ENCODE data around the gene GABRQ.
"Not testable (repeated sequence)": the region's sequence is repeated elsewhere in the genome, so short reads cannot be mapped to it uniquely, and the experiment has no call there.

GABRQ gene

DNA sequence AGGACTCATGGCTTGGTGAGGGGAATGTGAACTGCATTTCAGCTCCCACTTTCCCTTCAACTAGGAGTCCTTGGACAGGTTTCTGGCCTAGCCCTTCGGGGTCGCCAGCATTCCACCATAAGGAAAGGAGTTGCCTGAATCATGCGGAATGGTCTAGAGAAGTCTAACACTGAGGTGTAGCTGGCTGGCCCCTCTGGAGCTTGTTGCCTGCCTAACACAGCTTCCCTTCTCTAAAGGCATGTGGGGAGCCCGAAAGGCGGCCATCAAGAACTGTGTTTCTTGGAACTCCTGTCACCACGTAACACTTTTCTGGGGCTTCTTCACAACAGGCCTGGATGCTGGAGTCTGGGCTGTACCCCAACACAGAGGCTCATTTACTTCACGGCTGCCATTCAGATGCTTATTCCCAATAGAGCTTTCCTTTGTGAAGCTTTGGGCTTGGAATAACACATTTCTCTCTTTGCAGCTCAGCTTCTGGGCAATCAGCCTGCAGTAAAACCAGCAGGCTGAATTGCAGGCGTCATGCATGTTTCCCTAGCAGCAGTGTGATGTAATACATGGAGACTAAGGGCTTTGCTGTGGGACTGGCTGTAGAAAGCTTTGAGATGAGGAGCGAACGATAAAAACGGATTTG is 5.4 kb downstream of the GABRQ start:
- Mint-ChIP-seq H3K27ac (no peak overlapping the region), H3K4me1 (no peaks in the 10 kb centered on the region), H3K36me3 (no peaks in the 10 kb centered on the region), H3K27me3 (peaks cover 12% of the 10 kb centered on the region), H3K9me3 (no peaks in the 10 kb centered on the region), H3K4me3 (no peak overlapping the region)
- no peak for ATAC-seq

DNA sequence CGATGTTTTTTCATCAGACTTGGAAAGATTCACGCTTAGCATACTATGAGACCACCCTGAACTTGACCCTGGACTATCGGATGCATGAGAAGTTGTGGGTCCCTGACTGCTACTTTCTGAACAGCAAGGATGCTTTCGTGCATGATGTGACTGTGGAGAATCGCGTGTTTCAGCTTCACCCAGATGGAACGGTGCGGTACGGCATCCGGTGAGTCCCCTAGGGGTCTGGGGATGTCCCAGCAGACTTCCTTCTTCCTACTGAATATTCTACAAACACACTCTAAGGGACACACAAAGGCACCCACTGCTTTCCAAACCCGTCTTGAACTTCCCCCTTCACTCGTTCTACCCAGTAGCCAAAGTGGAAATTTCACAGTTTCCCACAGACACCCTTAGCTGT is 9.3 kb downstream of the GABRQ start:
- no peaks in the 10 kb centered on the region for H3K9me3 Mint-ChIP-seq
- ATAC-seq = no peak
- H3K4me3 Mint-ChIP-seq = no peak overlapping the region
- no peaks in the 10 kb centered on the region for H3K36me3 Mint-ChIP-seq
- no peaks in the 10 kb centered on the region for H3K4me1 Mint-ChIP-seq
- no peak overlapping the region for H3K27ac Mint-ChIP-seq
- H3K27me3 Mint-ChIP-seq = peaks cover 8% of the 10 kb centered on the region

DNA sequence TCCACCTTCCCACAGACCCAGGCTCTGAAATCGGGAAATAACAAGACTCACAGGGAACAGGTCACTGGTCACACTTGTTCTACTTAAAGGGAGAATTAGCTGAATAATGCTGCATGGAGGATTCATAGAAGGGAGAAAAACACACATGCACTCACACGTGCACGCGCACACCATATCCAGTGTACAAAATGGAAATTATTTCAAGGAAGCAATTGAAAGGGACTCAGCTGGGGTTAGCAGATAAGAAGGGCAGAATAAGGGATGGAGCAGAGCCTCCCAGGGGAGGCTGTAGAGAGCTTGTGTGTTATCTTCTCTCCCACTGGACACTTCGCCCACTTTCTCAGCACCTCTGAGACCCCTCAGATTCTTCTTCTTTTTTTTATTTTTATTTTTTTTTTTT is 10.3 kb downstream of the GABRQ start:
- no peak for ATAC-seq
- Mint-ChIP-seq H3K36me3 (no peaks in the 10 kb centered on the region), H3K27me3 (peaks cover 8% of the 10 kb centered on the region), H3K27ac (no peak overlapping the region), H3K4me3 (no peak overlapping the region), H3K9me3 (no peaks in the 10 kb centered on the region), H3K4me1 (no peaks in the 10 kb centered on the region)

DNA sequence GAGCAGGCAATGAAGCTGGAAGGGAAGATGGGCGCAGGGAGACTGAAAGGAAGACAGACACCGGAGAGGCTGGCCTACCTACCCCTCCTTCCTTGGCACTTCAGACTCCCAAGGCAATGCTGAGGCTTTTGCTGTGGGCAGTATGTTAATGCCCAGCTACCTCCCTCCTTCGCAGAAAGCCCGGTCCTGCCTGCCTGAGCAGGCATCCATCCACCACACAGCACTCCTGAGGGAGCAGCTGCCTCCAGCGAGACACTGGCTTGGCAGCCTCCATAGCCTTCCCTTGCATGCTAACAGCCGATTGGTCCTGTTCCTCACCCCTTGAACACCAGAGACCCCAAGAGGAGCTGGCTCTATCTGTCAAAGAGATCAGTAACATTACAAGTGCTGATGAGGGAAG is 14.4 kb downstream of the GABRQ start:
- Mint-ChIP-seq H3K4me3 (no peak overlapping the region), H3K4me1 (no peaks in the 10 kb centered on the region), H3K9me3 (no peaks in the 10 kb centered on the region), H3K36me3 (no peaks in the 10 kb centered on the region), H3K27ac (no peak overlapping the region), H3K27me3 (peaks cover 15% of the 10 kb centered on the region)
- no peak for ATAC-seq

DNA sequence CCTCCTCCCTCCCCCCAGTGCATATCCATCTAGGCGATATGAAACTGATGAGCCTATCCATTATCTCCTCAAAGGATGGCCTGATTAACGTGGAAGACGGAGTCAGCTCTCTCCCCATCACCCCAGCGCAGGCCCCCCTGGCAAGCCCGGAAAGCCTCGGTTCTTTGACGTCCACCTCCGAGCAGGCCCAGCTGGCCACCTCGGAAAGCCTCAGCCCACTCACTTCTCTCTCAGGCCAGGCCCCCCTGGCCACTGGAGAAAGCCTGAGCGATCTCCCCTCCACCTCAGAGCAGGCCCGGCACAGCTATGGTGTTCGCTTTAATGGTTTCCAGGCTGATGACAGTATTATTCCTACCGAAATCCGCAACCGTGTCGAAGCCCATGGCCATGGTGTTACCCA is 14.8 kb downstream of the GABRQ start:
- Mint-ChIP-seq H3K27me3 (peaks cover 15% of the 10 kb centered on the region), H3K4me1 (no peaks in the 10 kb centered on the region), H3K27ac (no peak overlapping the region), H3K4me3 (no peak overlapping the region), H3K36me3 (no peaks in the 10 kb centered on the region), H3K9me3 (no peaks in the 10 kb centered on the region)
- no peak for ATAC-seq

GRCh38 chrX:152656087-152656486 is 18.4 kb downstream of the GABRQ start:
- Mint-ChIP-seq H3K9me3 (no peaks in the 10 kb centered on the region), H3K27me3 (peaks cover 7% of the 10 kb centered on the region), H3K36me3 (no peaks in the 10 kb centered on the region), H3K4me1 (no peaks in the 10 kb centered on the region), H3K4me3 (no peak overlapping the region), H3K27ac (no peak overlapping the region)
- no peak for ATAC-seq

DNA sequence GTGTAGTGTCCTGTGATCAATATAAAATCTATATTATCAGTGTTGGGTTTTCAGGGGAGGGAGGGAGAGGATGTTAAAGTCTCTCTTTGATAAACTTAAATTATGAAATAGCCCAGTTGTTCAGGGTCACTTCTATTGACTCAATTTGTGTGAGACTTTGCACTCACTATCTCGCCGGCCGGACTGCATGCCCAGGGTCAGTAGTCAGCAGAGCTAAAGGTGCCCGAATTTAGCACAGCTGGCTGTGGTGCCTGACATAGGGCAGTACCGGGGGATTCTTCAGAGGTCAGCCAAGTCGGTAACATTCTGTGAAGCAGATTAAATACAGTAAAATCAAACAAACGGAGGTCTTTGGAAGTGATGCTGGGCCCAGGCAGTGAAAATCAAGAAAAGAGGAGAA is 19.2 kb downstream of the GABRQ start:
- Mint-ChIP-seq H3K27me3 (peaks cover 7% of the 10 kb centered on the region), H3K4me1 (no peaks in the 10 kb centered on the region), H3K9me3 (no peaks in the 10 kb centered on the region), H3K27ac (no peak overlapping the region), H3K4me3 (no peak overlapping the region), H3K36me3 (no peaks in the 10 kb centered on the region)
- ATAC-seq = no peak

GRCh38 chrX:152658302-152658701 is 20.6 kb downstream of the GABRQ start:
- H3K36me3 Mint-ChIP-seq = no peaks in the 10 kb centered on the region
- H3K4me3 Mint-ChIP-seq = no peak overlapping the region
- H3K4me1 Mint-ChIP-seq = no peaks in the 10 kb centered on the region
- H3K27ac Mint-ChIP-seq = no peak overlapping the region
- ATAC-seq = no peak
- H3K9me3 Mint-ChIP-seq = no peaks in the 10 kb centered on the region
- peaks cover 7% of the 10 kb centered on the region for H3K27me3 Mint-ChIP-seq

GRCh38 chrX:152663086-152663485 is 25.4 kb downstream of the GABRQ start:
- ATAC-seq = no peak
- H3K4me3 Mint-ChIP-seq = no peak overlapping the region
- no peaks in the 10 kb centered on the region for H3K27me3 Mint-ChIP-seq
- peaks cover 7% of the 10 kb centered on the region for H3K9me3 Mint-ChIP-seq
- H3K36me3 Mint-ChIP-seq = no peaks in the 10 kb centered on the region
- H3K4me1 Mint-ChIP-seq = no peaks in the 10 kb centered on the region
- H3K27ac Mint-ChIP-seq = no peak overlapping the region

DNA sequence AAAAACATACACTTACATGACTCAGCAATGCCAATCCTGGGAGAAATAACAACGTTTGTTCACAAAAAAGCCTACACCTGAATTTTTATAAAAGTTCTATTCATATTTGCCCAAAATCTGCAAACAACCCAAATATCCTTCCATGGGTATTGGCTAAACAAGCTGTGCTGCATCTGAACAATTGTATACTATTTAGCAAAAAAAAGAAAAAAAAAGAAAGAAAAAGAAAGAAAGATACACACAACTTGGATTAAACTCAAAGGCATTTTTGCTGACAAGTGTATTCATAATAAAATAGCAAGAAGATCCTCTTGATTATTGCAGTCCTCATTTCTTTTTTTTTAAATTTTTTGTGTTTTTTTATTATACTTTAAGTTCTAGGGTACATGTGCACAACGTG is 36.4 kb downstream of the GABRQ start:
- Mint-ChIP-seq H3K4me1 (no peaks in the 10 kb centered on the region), H3K9me3 (no peaks in the 10 kb centered on the region), H3K36me3 (no peaks in the 10 kb centered on the region), H3K27ac (no peak overlapping the region), H3K27me3 (no peaks in the 10 kb centered on the region), H3K4me3 (no peak overlapping the region)
- no peak for ATAC-seq

DNA sequence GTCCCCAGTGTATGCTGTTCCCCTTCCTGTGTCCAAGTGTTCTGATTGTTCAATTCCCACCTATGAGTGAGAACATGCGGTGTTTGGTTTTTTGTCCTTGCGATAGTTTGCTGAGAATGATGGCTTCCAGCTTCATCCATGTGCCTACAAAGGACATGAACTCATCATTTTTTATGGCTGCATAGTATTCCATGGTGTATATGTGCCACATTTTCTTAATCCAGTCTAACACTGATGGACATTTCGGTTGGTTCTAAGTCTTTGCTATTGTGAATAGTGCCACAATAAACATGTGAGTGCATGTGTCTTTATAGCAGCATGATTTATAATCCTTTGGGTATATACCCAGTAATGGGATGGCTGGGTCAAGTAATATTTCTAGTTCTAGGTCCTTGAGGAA is 37.0 kb downstream of the GABRQ start:
- H3K36me3 Mint-ChIP-seq, H3K4me3 Mint-ChIP-seq, H3K27me3 Mint-ChIP-seq, H3K4me1 Mint-ChIP-seq, ATAC-seq, H3K9me3 Mint-ChIP-seq, H3K27ac Mint-ChIP-seq: not testable (repeated sequence)

- not testable (repeated sequence) for H3K36me3 Mint-ChIP-seq, H3K9me3 Mint-ChIP-seq, H3K27me3 Mint-ChIP-seq, H3K4me3 Mint-ChIP-seq, H3K27ac Mint-ChIP-seq, H3K4me1 Mint-ChIP-seq
- peak; percentile 43 for ATAC-seq
Observed at GRCh38 chrX:152681012-152681411, 43.3 kb downstream of the GABRQ start.

DNA sequence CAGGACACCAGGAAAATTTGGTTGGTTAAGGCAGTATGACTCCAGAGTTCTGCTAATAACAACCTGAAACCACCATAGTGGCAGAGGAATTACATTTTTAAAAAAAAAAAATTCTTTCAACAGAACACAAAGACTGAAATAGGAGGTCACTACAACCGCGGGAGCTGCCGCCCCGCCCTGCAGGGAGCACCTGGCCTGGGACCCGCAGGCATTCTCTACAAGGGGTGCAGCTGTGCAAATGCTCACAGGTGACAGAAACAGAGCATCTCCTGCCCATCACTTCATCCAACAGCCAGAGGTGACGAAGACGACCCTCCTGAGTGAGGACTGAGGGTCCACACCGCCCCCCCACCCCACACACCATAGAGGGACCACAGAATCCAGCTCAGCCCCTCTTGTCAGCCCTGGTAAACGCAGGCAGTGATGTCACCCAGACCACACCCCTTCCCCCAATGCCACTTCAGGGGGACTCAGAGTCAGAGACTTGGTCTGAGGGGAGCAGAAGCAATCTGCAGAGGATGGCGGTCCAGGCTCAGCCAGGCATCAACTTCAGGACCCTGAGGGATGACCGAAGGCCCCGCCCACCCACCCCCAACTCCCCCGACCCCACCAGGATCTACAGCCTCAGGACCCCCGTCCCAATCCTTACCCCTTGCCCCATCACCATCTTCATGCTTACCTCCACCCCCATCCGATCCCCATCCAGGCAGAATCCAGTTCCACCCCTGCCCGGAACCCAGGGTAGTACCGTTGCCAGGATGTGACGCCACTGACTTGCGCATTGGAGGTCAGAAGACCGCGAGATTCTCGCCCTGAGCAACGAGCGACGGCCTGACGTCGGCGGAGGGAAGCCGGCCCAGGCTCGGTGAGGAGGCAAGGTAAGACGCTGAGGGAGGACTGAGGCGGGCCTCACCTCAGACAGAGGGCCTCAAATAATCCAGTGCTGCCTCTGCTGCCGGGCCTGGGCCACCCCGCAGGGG is 60.5 kb downstream of the GABRQ start, which contains the start of gene MAGEA3:
TSS of gene MAGEA3 (plus strand) at position 843 of the 980 bp plus-strand sequence. CDS start 2,039 bp downstream, outside the sequence.
- not testable (repeated sequence) for H3K27ac Mint-ChIP-seq, H3K27me3 Mint-ChIP-seq, H3K36me3 Mint-ChIP-seq, H3K9me3 Mint-ChIP-seq, H3K4me3 Mint-ChIP-seq, ATAC-seq, H3K4me1 Mint-ChIP-seq

DNA sequence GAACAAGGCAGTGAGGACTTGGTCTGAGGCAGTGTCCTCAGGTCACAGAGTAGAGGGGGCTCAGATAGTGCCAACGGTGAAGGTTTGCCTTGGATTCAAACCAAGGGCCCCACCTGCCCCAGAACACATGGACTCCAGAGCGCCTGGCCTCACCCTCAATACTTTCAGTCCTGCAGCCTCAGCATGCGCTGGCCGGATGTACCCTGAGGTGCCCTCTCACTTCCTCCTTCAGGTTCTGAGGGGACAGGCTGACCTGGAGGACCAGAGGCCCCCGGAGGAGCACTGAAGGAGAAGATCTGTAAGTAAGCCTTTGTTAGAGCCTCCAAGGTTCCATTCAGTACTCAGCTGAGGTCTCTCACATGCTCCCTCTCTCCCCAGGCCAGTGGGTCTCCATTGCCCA is 62.7 kb downstream of the GABRQ start:
- ATAC-seq, H3K36me3 Mint-ChIP-seq, H3K4me3 Mint-ChIP-seq, H3K9me3 Mint-ChIP-seq, H3K4me1 Mint-ChIP-seq, H3K27ac Mint-ChIP-seq, H3K27me3 Mint-ChIP-seq: not testable (repeated sequence)

DNA sequence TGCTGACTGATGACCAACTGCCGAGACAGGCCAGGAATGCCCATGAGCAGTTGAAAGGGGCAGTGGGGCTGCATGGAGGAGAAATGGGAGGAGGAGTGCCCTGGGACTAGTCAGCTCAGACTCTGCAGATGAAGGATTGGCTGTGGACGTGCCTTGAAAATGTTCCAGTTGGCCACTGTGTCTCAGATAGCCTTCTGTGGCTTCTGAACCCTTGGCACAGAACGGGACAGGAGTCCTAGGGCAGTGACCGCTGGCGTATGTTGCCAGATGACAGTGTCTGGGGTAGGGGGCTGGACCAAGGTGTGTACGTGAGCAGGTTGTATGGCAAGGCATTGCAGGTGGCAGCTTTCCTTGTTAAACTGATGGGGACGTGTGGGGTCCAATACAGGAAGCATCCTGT is 68.8 kb downstream of the GABRQ start:
- H3K9me3 Mint-ChIP-seq, H3K4me1 Mint-ChIP-seq, ATAC-seq, H3K4me3 Mint-ChIP-seq, H3K27ac Mint-ChIP-seq, H3K36me3 Mint-ChIP-seq, H3K27me3 Mint-ChIP-seq: not testable (repeated sequence)
